ENCODE data around the gene BAMBI.

The BAMBI gene

GRCh38 chr10:28640551-28640950 lies 36.8 kb upstream of the BAMBI start:
- no peaks in the 10 kb centered on the region for H3K4me1 ChIP-seq (ENCODE audit: control insufficient read depth, insufficient read depth, low read depth, low read length)
- no peak overlapping the region for H3K4me2 ChIP-seq (ENCODE audit: low read length, poor library complexity, severe bottlenecking)
- no peak overlapping the region for H4K91ac ChIP-seq (ENCODE audit: low read length)
- H3K18ac ChIP-seq (ENCODE audit: low read depth in 1 of 2, low read length in 2 of 2): no peak overlapping the region
- no peak overlapping the region for H2BK5ac ChIP-seq (ENCODE audit: low read depth, low read length, poor library complexity, severe bottlenecking)
- H3K36me3 ChIP-seq (ENCODE audit: control insufficient read depth in 1 of 2, insufficient read depth in 2 of 2, low read depth in 1 of 2, low read length in 2 of 2): no peaks in the 10 kb centered on the region
- no peak overlapping the region for H3K27ac ChIP-seq (ENCODE audit: low read length, poor library complexity, severe bottlenecking)
- H3K23ac ChIP-seq (ENCODE audit: low read length in 2 of 2): no peak overlapping the region
- H2AFZ ChIP-seq (ENCODE audit: low read depth, low read length): no peak overlapping the region
- DNase-seq: no peak
- no peak overlapping the region for H3K14ac ChIP-seq (ENCODE audit: low read length in 2 of 2)
- H3K4me3 ChIP-seq (ENCODE audit: insufficient read depth in 1 of 2, low read depth in 1 of 2, low read length in 2 of 2): no peak overlapping the region
- no peaks in the 10 kb centered on the region for H3K79me1 ChIP-seq (replicated peaks; ENCODE audit: low read length, poor library complexity, severe bottlenecking)
- no peaks in the 10 kb centered on the region for H3K9me3 ChIP-seq (ENCODE audit: control insufficient read depth, low read length)
- H3K9ac ChIP-seq (ENCODE audit: low read length): no peak overlapping the region
- H3K4ac ChIP-seq (ENCODE audit: low read depth in 1 of 2, low read length in 2 of 2): no peak overlapping the region
- H2AK5ac ChIP-seq (ENCODE audit: low read length, severe bottlenecking): no peak overlapping the region
- WGBS: 75% methylated on average over 2 of the region's 2 CpGs
- no peak overlapping the region for H2BK12ac ChIP-seq (ENCODE audit: low read length in 2 of 2)
- H3K27me3 ChIP-seq (ENCODE audit: control insufficient read depth in 1 of 2, insufficient read depth in 1 of 2, low read length in 2 of 2): peaks cover 5 to 13% of the 10 kb centered on the region in 2 experiments
- no peak overlapping the region for H4K8ac ChIP-seq (ENCODE audit: low read length)
- H2BK120ac ChIP-seq (ENCODE audit: low read depth, low read length): no peak overlapping the region
- H2BK15ac ChIP-seq (ENCODE audit: low read depth, poor library complexity, severe bottlenecking): no peak overlapping the region

GRCh38 chr10:28644647-28645046 lies 32.7 kb upstream of the BAMBI start:
- H4K8ac ChIP-seq (ENCODE audit: low read length): no peak overlapping the region
- H4K91ac ChIP-seq (ENCODE audit: low read length): no peak overlapping the region
- no peaks in the 10 kb centered on the region for H3K4me1 ChIP-seq (ENCODE audit: control insufficient read depth, insufficient read depth, low read depth, low read length)
- no peak overlapping the region for H2BK5ac ChIP-seq (ENCODE audit: low read depth, low read length, poor library complexity, severe bottlenecking)
- no peak overlapping the region for H3K14ac ChIP-seq (ENCODE audit: low read length in 2 of 2)
- peaks cover 3 to 13% of the 10 kb centered on the region in 2 experiments for H3K27me3 ChIP-seq (ENCODE audit: control insufficient read depth in 1 of 2, insufficient read depth in 1 of 2, low read length in 2 of 2)
- no peak for DNase-seq
- H3K27ac ChIP-seq (ENCODE audit: low read length, poor library complexity, severe bottlenecking): no peak overlapping the region
- no peak overlapping the region for H2AK5ac ChIP-seq (ENCODE audit: low read length, severe bottlenecking)
- no peaks in the 10 kb centered on the region for H3K36me3 ChIP-seq (ENCODE audit: control insufficient read depth in 1 of 2, insufficient read depth in 2 of 2, low read depth in 1 of 2, low read length in 2 of 2)
- no peak overlapping the region for H3K4me3 ChIP-seq (ENCODE audit: insufficient read depth in 1 of 2, low read depth in 1 of 2, low read length in 2 of 2)
- no peaks in the 10 kb centered on the region for H3K79me1 ChIP-seq (replicated peaks; ENCODE audit: low read length, poor library complexity, severe bottlenecking)
- 73% methylated on average over 5 of the region's 5 CpGs for WGBS
- no peak overlapping the region for H3K18ac ChIP-seq (ENCODE audit: low read depth in 1 of 2, low read length in 2 of 2)
- H3K9ac ChIP-seq (ENCODE audit: low read length): no peak overlapping the region
- H3K4me2 ChIP-seq (ENCODE audit: low read length, poor library complexity, severe bottlenecking): no peak overlapping the region
- H3K4ac ChIP-seq (ENCODE audit: low read depth in 1 of 2, low read length in 2 of 2): no peak overlapping the region
- no peak overlapping the region for H2AFZ ChIP-seq (ENCODE audit: low read depth, low read length)
- H3K23ac ChIP-seq (ENCODE audit: low read length in 2 of 2): no peak overlapping the region
- H2BK15ac ChIP-seq (ENCODE audit: low read depth, poor library complexity, severe bottlenecking): no peak overlapping the region
- no peak overlapping the region for H2BK12ac ChIP-seq (ENCODE audit: low read length in 2 of 2)
- H2BK120ac ChIP-seq (ENCODE audit: low read depth, low read length): no peak overlapping the region
- no peaks in the 10 kb centered on the region for H3K9me3 ChIP-seq (ENCODE audit: control insufficient read depth, low read length)

- H3K9me3 ChIP-seq (ENCODE audit: control insufficient read depth, low read length): peaks cover 3% of the 10 kb centered on the region
- H3K4me3 ChIP-seq (ENCODE audit: insufficient read depth in 1 of 2, low read depth in 1 of 2, low read length in 2 of 2): no peak overlapping the region
- no peak overlapping the region for H3K23ac ChIP-seq (ENCODE audit: low read length in 2 of 2)
- no peak overlapping the region for H2AK5ac ChIP-seq (ENCODE audit: low read length, severe bottlenecking)
- no peak overlapping the region for H3K18ac ChIP-seq (ENCODE audit: low read depth in 1 of 2, low read length in 2 of 2)
- H3K79me1 ChIP-seq (replicated peaks; ENCODE audit: low read length, poor library complexity, severe bottlenecking): no peaks in the 10 kb centered on the region
- no peak overlapping the region for H4K8ac ChIP-seq (ENCODE audit: low read length)
- H3K4me2 ChIP-seq (ENCODE audit: low read length, poor library complexity, severe bottlenecking): no peak overlapping the region
- no peak for DNase-seq
- no peak overlapping the region for H3K27ac ChIP-seq (ENCODE audit: low read length, poor library complexity, severe bottlenecking)
- no peaks in the 10 kb centered on the region for H3K4me1 ChIP-seq (ENCODE audit: control insufficient read depth, insufficient read depth, low read depth, low read length)
- H2AFZ ChIP-seq (ENCODE audit: low read depth, low read length): no peak overlapping the region
- no peak overlapping the region for H3K9ac ChIP-seq (ENCODE audit: low read length)
- WGBS: 60% methylated on average over 2 of the region's 2 CpGs
- H3K14ac ChIP-seq (ENCODE audit: low read length in 2 of 2): no peak overlapping the region
- no peak overlapping the region for H3K4ac ChIP-seq (ENCODE audit: low read depth in 1 of 2, low read length in 2 of 2)
- no peak overlapping the region for H4K91ac ChIP-seq (ENCODE audit: low read length)
- H2BK120ac ChIP-seq (ENCODE audit: low read depth, low read length): no peak overlapping the region
- H2BK12ac ChIP-seq (ENCODE audit: low read length in 2 of 2): no peak overlapping the region
- H2BK5ac ChIP-seq (ENCODE audit: low read depth, low read length, poor library complexity, severe bottlenecking): no peak overlapping the region
- peaks cover 0 to 5% of the 10 kb centered on the region in 2 experiments for H3K27me3 ChIP-seq (ENCODE audit: control insufficient read depth in 1 of 2, insufficient read depth in 1 of 2, low read length in 2 of 2)
- no peak overlapping the region for H2BK15ac ChIP-seq (ENCODE audit: low read depth, poor library complexity, severe bottlenecking)
- H3K36me3 ChIP-seq (ENCODE audit: control insufficient read depth in 1 of 2, insufficient read depth in 2 of 2, low read depth in 1 of 2, low read length in 2 of 2): no peaks in the 10 kb centered on the region
Measured at GRCh38 chr10:28652106-28652505, 25.2 kb upstream of the BAMBI start.

GRCh38 chr10:28652703-28653102 lies 24.6 kb upstream of the BAMBI start:
- H3K9ac ChIP-seq (ENCODE audit: low read length): no peak overlapping the region
- no peak overlapping the region for H2AK5ac ChIP-seq (ENCODE audit: low read length, severe bottlenecking)
- H3K14ac ChIP-seq (ENCODE audit: low read length in 2 of 2): no peak overlapping the region
- no peak overlapping the region for H2BK5ac ChIP-seq (ENCODE audit: low read depth, low read length, poor library complexity, severe bottlenecking)
- H3K4ac ChIP-seq (ENCODE audit: low read depth in 1 of 2, low read length in 2 of 2): no peak overlapping the region
- no peak overlapping the region for H4K8ac ChIP-seq (ENCODE audit: low read length)
- no peak overlapping the region for H3K23ac ChIP-seq (ENCODE audit: low read length in 2 of 2)
- WGBS: 94% methylated on average over 5 of the region's 5 CpGs
- no peak overlapping the region for H4K91ac ChIP-seq (ENCODE audit: low read length)
- no peak overlapping the region for H2AFZ ChIP-seq (ENCODE audit: low read depth, low read length)
- H3K4me2 ChIP-seq (ENCODE audit: low read length, poor library complexity, severe bottlenecking): no peak overlapping the region
- H3K9me3 ChIP-seq (ENCODE audit: control insufficient read depth, low read length): peaks cover 3% of the 10 kb centered on the region
- no peak overlapping the region for H2BK15ac ChIP-seq (ENCODE audit: low read depth, poor library complexity, severe bottlenecking)
- no peak overlapping the region for H3K27ac ChIP-seq (ENCODE audit: low read length, poor library complexity, severe bottlenecking)
- no peaks in the 10 kb centered on the region for H3K36me3 ChIP-seq (ENCODE audit: control insufficient read depth in 1 of 2, insufficient read depth in 2 of 2, low read depth in 1 of 2, low read length in 2 of 2)
- H3K4me3 ChIP-seq (ENCODE audit: insufficient read depth in 1 of 2, low read depth in 1 of 2, low read length in 2 of 2): no peak overlapping the region
- peaks cover 0 to 5% of the 10 kb centered on the region in 2 experiments for H3K27me3 ChIP-seq (ENCODE audit: control insufficient read depth in 1 of 2, insufficient read depth in 1 of 2, low read length in 2 of 2)
- H3K18ac ChIP-seq (ENCODE audit: low read depth in 1 of 2, low read length in 2 of 2): no peak overlapping the region
- no peak for DNase-seq
- H2BK12ac ChIP-seq (ENCODE audit: low read length in 2 of 2): no peak overlapping the region
- H3K4me1 ChIP-seq (ENCODE audit: control insufficient read depth, insufficient read depth, low read depth, low read length): no peaks in the 10 kb centered on the region
- H2BK120ac ChIP-seq (ENCODE audit: low read depth, low read length): no peak overlapping the region
- no peaks in the 10 kb centered on the region for H3K79me1 ChIP-seq (replicated peaks; ENCODE audit: low read length, poor library complexity, severe bottlenecking)
